GM19324 (cell line): ENCODE results near the gene FRMD4A.
"Not testable (repeated sequence)": the region's sequence is repeated elsewhere in the genome, so short reads cannot be mapped to it uniquely, and the experiment has no call there.

ENCODE experiments used
- ATAC-seq: cut with Tn5 transposase; IDR thresholded peaks from one replicate; pipeline ENCODE4 v1.9.1; 2021; ENCODE audit warnings: mild to moderate bottlenecking, moderate library complexity; ENCODE audit not compliant: unreplicated experiment, low FRiP score

FRMD4A gene

GRCh38 chr10:13930120-13930519 is 400.6 kb downstream of the FRMD4A start:
- no peak for ATAC-seq

- ATAC-seq: no peak
These were observed 402.3 kb downstream of the FRMD4A start for GRCh38 chr10:13928451-13928850.

- ATAC-seq: no peak
These were observed 404.5 kb downstream of the FRMD4A start for GRCh38 chr10:13925971-13926780.

- no peak for ATAC-seq
These were observed 406.5 kb downstream of the FRMD4A start for GRCh38 chr10:13924040-13924725.

- no peak for ATAC-seq
These were observed 408.1 kb downstream of the FRMD4A start for GRCh38 chr10:13922586-13922985.

GRCh38 chr10:13921941-13922340 is 408.8 kb downstream of the FRMD4A start:
- no peak for ATAC-seq

- ATAC-seq: not testable (repeated sequence)
These were observed 409.6 kb downstream of the FRMD4A start for GRCh38 chr10:13921131-13921530.

- no peak for ATAC-seq
These were observed 410.3 kb downstream of the FRMD4A start for GRCh38 chr10:13920465-13920864.

GRCh38 chr10:13920031-13920430 is 410.7 kb downstream of the FRMD4A start:
- no peak for ATAC-seq

GRCh38 chr10:13917791-13918190 is 412.9 kb downstream of the FRMD4A start:
- ATAC-seq: no peak

GRCh38 chr10:13916384-13916947 is 414.3 kb downstream of the FRMD4A start:
- no peak for ATAC-seq

GRCh38 chr10:13915710-13916109 is 415.0 kb downstream of the FRMD4A start:
- ATAC-seq: no peak

GRCh38 chr10:13913897-13914296 is 416.8 kb downstream of the FRMD4A start:
- no peak for ATAC-seq

GRCh38 chr10:13911821-13912520 is 418.8 kb downstream of the FRMD4A start:
- ATAC-seq: no peak

GRCh38 chr10:13909516-13910258 is 421.0 kb downstream of the FRMD4A start:
- ATAC-seq: no peak

GRCh38 chr10:13908475-13908874 is 422.2 kb downstream of the FRMD4A start:
- ATAC-seq: no peak

- no peak for ATAC-seq
These were observed 423.2 kb downstream of the FRMD4A start for GRCh38 chr10:13907570-13907969.

- ATAC-seq: no peak
These were observed 425.4 kb downstream of the FRMD4A start for GRCh38 chr10:13905281-13905680.

GRCh38 chr10:13904064-13904463 is 426.7 kb downstream of the FRMD4A start:
- no peak for ATAC-seq

GRCh38 chr10:13902868-13903587 is 427.7 kb downstream of the FRMD4A start:
- ATAC-seq: no peak
